HG02884 (cell line): ENCODE data around the gene SPAG16.

ENCODE experiments used
- ATAC-seq: cut with Tn5 transposase; IDR thresholded peaks from one replicate; pipeline ENCODE4 v1.9.1; 2021; ENCODE audit warnings: mild to moderate bottlenecking, moderate library complexity; ENCODE audit not compliant: unreplicated experiment

Gene SPAG16

DNA sequence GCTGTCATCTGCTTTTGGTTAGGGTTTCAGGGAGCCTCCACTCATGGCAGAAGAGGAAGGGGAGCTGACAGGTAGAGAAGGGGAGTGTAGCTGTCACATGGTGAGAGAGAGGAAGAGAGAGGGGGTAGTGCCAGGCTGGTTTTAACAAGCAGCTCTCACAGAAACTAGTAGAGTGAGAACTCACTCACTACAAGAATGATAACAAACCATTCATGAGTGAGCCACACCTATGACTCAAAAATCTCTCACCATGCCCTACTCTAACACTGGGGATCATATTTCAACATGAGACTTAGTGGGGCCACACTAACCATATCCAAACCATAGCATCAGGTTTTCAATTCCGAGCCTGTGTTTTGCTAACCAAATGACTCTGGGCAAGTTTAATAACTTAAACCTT is 851.7 kb downstream of the SPAG16 start:
- ATAC-seq = no peak

DNA sequence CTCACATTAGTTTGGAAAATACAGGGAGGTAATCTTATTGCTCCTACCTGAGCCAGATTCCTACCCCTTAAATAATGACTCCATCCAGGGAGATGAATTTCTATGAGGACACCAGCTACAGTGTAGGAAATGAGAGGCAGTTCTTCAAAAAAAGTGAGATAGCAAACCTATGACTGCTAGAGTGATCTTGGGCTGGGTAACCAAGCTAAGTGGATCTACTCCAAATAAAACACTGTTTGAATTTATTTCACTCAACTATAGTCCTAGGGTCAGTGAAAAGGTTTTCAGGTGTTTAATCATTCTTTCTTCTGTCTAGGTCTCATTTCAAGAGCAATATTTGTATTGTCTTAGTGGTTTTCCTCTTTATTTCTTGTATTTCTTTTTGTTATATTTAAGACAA is 854.5 kb downstream of the SPAG16 start:
- ATAC-seq = no peak

DNA sequence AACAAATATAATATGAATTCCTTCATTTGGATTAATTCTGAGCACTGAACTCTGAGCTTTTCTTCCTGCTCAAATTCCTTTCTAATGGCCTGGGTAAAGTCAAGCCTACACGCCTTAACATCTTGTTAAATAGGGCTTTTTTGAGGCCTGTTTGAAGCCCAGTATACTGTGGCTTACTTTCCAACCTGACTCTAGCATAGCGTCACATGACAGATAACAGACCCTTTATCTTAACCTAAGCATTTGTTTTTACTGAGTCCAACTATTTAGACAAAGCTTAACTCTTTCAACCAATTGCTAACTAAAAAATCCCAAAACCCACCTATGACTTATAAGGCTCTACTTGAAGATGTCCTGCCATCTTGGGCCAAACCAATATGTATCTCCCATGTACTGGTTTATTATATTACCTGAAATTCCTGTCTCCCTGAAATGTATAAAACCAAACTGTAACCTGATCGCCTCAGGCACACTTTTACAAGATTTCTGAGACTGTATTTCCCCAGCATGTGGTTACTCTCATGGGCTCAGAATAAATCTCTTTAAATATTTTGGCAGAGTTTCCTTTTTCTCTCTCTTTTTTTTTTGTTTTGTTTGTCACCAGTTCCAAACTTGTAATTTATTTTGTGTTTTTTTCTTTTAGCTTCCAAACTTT is 855.5 kb downstream of the SPAG16 start:
- no peak for ATAC-seq

DNA sequence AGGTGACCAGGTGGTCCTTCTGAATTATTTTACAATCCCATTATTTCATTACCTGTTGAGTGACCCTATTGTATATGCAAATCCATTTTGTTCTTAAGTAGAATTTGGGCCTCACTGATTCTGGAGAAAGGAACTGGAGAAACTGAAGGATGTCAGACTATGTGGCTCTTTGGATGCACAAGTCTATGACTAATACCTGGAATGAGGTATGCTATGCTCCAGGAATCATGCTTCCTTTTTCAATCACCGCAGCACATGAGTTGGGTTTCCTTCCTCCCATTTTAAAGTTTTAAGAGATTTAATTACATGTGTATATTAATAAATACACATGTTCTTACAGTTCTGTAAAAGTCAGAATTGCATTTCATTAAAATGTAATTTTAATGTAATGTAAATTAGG is 872.7 kb downstream of the SPAG16 start:
- peak; percentile 69 for ATAC-seq

DNA sequence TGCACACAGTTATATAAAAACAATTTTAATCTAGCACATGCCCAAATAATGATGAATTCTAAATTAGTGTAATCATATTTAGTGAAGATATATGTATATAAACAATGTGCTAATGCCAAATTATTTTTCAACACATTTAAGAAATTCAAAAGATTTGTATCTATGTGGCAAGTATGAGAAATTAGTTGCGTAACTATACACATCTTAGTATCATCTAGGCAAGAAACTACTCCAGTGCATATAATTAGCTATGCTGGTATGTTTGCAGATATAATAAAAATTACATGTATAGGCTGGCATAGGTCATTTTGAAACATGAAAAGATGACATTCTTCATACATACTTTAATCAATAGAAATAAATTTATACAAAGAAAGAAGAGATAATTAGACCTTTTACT is 874.6 kb downstream of the SPAG16 start:
- no peak for ATAC-seq

DNA sequence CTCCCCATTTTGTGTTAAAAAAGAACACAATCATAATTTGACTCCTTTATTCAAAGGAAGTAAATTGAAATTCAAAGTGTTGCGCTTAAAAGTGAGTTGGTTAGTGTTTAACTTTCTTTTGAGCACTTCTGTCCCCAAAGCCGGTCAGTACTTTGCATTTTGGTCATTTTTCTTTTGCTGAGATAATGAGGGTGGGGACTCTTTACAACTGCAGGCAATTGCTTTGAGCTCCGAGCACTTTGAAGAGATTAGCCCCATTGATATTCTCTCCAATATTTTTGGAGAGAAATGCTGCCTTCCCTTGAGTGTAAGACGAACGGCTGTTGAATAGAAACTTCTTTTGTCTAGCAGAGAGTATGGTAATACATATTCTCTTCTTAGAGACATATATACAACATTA is 885.0 kb downstream of the SPAG16 start:
- no peak for ATAC-seq

DNA sequence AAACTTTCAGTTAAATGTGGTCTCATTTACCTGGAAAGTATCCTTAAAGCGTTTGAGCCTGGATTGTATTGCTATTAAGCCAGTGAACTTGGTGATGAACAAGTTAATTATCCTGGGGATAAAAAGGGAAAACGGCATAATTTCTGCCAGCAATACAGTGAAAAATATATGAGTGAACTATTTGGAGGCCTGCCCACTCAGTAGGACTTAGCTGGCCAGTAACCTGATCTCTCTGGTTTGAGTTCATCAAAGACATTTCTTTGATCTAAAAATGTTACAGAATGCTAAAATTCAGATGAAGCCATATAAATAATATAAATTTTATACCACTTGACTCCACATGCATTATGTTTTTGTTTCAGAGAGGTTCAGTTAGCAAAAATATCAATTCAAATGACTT is 885.5 kb downstream of the SPAG16 start:
- ATAC-seq = no peak

DNA sequence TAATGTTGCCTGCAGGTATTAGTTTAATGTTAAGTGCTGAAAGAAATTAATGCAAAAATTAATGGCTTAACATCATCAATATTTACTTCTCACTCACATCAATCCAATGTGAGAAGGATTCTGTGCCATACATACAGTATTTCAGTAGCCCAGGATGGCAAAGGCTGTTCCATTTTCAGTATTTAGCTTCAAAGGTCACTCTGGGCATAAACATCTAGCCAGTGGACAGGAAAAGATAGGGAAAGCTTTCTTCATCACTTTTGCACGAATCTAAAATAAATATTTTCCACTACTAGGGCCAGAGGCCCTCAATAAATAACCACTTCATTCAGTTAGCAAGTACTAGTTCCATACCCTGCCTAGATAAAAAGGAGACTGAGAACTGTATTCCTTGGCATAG is 890.3 kb downstream of the SPAG16 start:
- no peak for ATAC-seq

DNA sequence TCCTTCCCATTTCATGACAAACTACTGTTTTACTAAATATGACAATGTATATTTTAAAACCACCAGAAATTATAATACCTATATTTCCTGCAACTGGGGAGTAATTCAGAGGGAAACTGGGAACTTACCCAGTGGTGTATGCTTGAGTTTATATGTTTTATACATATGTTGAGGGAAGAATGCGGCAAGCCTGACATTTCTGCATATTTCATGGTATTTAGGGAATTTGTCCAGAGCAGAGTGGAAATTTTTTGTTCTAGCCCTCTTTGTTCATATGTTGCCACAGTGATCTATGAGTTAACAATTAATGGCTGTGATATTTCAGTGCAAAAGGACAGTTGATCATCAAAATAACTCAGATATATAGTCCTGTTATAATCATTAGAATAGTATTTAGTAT is 895.8 kb downstream of the SPAG16 start:
- no peak for ATAC-seq

DNA sequence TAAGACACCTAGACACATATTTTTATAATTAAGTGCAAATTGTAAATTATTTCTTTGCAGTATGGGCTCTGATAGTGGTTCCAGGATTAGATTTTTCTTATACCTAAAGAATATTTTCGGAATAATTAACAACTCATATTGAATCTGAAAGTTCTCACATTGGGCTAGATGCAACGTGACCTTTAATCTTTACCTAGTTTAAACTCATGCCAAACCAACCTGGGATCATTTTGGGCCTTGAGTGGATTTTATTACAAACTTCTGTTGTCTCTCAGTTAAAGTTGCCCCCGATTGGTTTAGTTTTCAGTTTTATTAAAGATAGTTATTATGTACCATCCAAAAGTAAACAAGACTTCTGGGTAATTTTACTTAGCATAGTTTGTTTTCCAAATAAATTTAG is 896.4 kb downstream of the SPAG16 start:
- no peak for ATAC-seq

DNA sequence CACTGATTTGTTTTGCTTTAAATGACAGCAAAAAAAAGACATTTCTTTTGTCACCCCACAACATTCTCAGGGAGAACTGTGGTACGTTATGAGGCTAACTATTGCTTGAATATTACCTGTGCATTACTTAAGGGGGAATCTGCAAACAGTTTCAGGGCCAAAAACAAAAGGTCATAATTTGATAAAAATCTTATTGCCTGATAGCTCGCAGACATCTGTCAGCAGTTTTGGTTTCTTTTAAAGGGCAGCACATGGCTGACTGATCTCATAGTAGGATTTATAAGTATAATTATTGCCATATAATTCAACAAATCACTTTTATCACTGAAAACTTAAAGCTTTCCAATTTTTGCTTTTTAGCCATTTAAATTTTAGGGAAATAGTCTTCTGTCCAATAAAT is 900.2 kb downstream of the SPAG16 start:
- no peak for ATAC-seq

DNA sequence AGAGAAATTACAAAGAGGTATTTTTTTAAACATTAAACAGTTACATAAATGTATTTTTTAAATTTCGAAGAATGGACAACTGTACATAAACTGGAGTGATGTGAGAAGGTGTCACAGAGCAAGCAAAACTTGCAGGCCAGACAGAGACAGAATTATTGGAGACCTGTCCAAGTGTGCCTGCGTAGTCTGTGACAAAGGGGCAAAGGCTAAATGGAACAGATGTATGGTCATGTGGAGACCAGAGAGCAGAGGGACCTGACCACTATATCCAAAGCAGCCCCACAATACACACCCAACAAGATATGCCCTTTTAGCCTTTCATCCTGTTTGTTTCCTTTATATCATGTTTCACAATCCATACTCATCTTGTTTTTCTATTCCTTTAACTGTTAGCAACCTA is 901.3 kb downstream of the SPAG16 start:
- ATAC-seq = no peak

DNA sequence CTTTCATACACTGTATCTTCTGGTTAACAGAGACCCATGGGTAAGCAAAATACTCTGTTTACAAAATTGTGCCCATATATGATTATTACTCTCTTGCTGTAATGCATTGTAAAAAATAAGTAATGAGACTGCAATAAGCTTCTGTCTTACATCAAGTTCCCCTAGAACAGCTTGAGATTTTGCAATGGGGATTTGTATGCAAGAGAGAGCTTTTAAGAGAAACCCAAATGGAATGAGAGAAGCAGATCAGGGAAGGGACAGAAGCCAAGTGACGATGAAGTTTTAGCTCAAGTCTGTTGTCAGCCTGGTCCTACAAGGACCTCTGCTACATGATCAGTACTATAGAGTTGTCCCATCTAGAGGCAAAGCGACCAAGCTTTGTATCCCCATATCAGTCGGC is 908.4 kb downstream of the SPAG16 start:
- no peak for ATAC-seq

DNA sequence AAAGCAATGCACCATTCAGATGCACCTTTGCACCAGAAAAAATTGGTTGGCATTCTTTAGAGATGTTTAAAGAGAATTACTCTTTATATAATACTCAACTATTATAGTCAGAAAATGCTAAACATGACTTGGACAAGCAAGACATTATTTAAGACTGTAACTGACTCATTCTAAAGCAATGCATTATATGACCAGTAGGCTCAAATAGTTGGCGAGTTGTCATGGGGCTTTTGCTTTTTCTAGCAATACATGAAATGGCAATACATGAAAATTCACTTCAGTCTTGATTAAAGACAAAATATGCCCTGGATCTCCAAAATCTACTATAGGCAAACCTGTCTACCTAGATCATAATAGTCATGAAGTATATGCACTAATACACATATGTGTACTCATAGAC is 909.7 kb downstream of the SPAG16 start:
- no peak for ATAC-seq

DNA sequence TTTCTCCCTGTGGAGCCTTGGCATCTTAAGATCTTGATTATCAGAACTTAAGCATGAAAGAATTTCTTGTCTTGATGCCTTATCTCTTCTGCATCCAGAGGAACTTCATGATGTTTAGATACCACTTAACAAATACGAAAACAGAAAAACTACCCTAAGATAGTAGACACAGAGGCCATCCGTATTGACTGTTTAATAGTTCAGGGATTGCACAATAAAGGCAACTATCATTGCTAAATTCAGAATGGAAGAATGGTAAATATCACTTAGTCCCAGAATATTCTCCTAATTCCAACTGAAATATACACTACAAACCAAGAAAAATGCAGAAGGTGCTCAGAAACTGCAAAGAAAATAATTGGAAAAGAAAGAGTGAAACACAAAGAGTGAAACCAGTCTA is 912.0 kb downstream of the SPAG16 start:
- ATAC-seq = no peak

DNA sequence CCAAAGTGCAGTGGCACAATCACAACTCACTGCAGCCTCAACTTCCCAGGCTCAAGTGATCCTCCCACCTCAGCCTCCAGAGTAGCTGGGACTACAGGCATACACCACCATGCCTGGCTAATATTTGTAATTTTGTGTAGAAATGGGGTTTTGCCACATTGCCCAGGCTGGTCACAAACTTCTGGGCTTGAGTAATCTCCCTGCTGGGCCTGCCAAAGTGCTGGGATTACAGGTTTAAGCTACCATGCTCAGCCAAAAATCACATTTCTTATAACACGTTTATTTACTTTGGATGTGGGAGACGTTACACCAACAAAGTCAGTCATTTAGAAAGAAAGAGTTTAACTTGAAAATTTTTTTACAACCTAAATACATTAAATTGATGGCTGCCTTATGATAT is 917.6 kb downstream of the SPAG16 start:
- no peak for ATAC-seq

DNA sequence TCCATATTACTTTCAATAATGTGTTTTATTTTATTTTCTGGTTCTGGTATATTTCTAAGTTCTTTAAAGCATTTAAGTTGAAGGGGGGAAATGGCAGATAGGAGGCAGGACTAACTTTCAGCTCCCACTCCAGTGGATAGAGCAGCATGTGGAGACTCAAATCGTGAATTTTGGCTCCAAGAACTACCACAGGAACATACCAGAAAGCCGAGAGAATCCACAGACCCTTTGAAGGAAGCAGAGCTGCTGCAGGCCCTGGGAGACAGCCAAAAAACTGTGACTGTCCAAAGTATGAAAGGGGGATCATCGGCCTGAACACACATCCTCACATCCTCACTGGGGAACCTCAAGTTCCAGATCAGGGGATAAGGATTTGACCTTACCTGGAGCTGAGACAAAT is 919.0 kb downstream of the SPAG16 start:
- no peak for ATAC-seq

DNA sequence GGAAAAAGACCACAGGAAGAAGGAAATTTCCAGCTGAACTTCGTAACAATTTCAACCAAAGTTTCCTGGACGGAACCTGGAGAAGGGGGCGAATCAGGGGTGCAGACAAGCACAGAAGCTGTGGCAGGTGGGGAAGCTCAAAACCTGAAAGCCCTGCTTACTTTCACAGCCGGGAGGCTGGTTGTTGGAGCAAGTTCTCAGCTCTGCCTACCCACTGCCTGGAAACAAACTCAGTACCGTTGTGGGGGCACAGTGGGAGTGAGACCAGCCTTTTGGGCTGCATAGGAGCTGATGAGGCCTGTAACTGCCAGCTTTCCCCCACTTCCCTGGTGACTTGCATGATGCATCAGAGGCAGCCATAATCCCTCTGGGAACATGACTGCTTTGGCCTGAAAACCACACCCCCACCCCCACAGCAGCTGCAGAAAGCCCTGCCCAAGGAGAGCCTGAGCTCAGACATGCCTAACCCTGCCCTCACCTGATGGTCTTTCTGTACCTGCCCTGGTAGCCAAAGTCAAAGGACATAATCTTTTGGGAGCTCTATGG is 919.6 kb downstream of the SPAG16 start:
- ATAC-seq = no peak

DNA sequence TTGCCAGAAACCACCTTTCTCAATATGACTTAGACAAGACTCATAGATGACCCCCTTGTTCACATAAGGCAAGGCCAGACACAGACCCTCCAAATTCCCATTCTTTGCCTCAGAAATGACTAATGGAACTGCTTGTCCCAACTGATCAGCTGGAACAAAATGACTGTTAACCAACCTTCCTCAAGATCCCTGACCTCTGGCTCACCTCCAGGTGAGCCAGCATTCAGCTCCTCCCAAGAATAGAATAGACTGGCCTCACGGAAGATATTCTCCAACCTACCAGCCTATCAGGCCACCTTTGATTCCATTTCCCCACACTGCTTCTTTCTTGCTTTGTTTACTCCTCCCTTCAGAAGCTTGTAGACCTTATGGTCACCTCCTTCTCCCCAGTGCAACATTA is 930.8 kb downstream of the SPAG16 start:
- ATAC-seq = no peak

DNA sequence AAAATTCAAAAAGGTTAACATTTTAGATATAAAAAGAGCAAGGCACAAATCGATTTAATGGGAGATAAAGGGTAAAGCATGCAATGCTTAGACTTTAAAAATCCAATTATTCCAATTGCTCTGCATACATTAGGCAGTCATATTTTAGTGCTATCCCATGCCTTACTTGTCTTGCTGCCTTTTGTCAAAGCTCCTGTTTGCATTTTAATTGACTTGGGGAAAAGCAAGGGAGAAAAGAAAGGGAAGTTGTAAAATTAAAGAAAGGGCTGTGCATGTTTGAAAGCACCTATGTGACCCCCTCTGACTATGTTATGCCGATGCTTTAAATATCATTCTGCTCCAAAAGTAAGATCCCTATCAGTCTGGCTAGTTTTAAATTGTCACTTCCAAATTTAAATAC is 932.9 kb downstream of the SPAG16 start:
- ATAC-seq = no peak

DNA sequence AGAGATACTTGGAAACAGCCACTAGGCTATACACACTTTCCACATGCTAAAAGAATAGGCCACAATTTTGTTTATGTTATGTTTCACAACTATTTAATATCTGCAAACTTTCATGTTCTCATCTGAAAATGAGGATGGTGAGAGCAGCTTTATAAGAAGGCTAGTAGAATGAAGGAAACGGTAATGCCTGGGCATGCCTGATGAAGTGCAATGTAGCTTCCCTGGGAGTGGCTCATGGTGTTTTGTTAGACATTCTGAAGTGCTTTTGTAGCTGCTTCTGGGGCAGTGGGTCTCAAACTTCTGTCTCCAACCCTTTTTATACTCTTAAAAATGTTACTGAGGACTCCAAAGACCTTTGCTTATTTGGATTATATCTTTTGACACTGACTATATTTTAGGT is 933.3 kb downstream of the SPAG16 start:
- no peak for ATAC-seq

DNA sequence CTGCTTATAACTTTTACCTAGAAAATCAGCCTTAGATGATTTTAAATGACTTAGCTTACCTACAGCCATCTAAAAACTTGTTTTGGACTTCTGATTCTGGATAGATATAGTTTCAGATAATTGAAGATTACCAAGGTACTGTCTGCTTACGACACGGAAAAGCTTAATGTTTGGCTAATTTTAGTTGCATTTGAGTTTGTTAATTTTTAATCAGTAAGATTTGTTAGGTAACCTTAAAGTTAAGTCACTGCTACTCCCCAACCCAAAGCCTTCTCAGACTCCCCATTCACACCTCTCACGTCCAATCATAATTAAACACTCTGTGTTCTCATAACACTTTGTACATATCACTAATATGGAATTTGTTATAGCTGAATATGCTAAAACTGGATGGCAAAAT is 936.0 kb downstream of the SPAG16 start:
- no peak for ATAC-seq

DNA sequence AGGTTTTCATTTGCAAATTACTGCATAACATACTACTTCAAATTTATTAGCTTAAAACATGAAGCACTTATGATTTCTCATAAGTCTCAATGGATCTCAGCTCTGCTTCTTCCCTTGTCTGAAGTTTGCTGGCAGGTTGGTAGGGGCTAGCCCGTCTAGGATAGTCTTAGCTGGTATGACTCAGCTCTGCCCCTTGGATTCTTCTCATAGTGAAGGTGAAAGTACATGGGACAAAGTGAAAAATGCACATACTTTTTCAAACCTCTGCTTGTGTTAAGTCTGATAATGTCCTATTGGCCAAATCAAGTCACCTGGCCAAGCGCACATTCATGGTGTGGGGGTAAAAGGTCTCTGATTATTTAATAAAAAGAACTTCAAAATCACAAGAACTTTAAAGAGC is 941.8 kb downstream of the SPAG16 start:
- ATAC-seq = no peak
